NCI-H2081 treated with DMSO at 0.1 percent for 48 hours (cell line): ENCODE results near the gene CMYA5.

Experiments
- DNase-seq: peaks from one replicate; lab custom pipeline; 2025; lab: John Stamatoyannopoulos, UW

CMYA5 gene

GRCh38 chr5:79793722-79794121 lies 104.1 kb downstream of the CMYA5 start:
- DNase-seq: no peak

GRCh38 chr5:79794347-79794746 lies 104.7 kb downstream of the CMYA5 start:
- no peak for DNase-seq

- no peak for DNase-seq
Observed at GRCh38 chr5:79795764-79796398, 106.2 kb downstream of the CMYA5 start.

GRCh38 chr5:79798893-79799590 lies 109.4 kb downstream of the CMYA5 start:
- DNase-seq: no peak

- DNase-seq: no peak
Observed at GRCh38 chr5:79800979-79801827, 111.6 kb downstream of the CMYA5 start.

- no peak for DNase-seq
Observed at GRCh38 chr5:79802406-79802805, 112.8 kb downstream of the CMYA5 start.

- no peak for DNase-seq
Observed at GRCh38 chr5:79803007-79803406, 113.4 kb downstream of the CMYA5 start.

- no peak for DNase-seq
Observed at GRCh38 chr5:79806741-79807140, 117.1 kb downstream of the CMYA5 start.

- no peak for DNase-seq
Observed at GRCh38 chr5:79809743-79810142, 120.1 kb downstream of the CMYA5 start.

- no peak for DNase-seq
Observed at GRCh38 chr5:79811081-79811480, 121.4 kb downstream of the CMYA5 start.

- DNase-seq: no peak
Observed at GRCh38 chr5:79811904-79812303, 122.3 kb downstream of the CMYA5 start.

- no peak for DNase-seq
Observed at GRCh38 chr5:79814699-79815098, 125.1 kb downstream of the CMYA5 start.

GRCh38 chr5:79816014-79816413 lies 126.4 kb downstream of the CMYA5 start:
- DNase-seq: no peak

GRCh38 chr5:79820648-79821047 lies 131.0 kb downstream of the CMYA5 start:
- DNase-seq: no peak

- DNase-seq: no peak
Observed at GRCh38 chr5:79824444-79824843, 134.8 kb downstream of the CMYA5 start.

GRCh38 chr5:79825802-79826201 lies 136.2 kb downstream of the CMYA5 start:
- no peak for DNase-seq

GRCh38 chr5:79827159-79827629 lies 137.6 kb downstream of the CMYA5 start:
- DNase-seq: no peak

- no peak for DNase-seq
Observed at GRCh38 chr5:79829260-79829659, 139.6 kb downstream of the CMYA5 start.

- no peak for DNase-seq
Observed at GRCh38 chr5:79831381-79832309, 142.0 kb downstream of the CMYA5 start.

- no peak for DNase-seq
Observed at GRCh38 chr5:79832911-79833310, 143.3 kb downstream of the CMYA5 start.

GRCh38 chr5:79834098-79834753 lies 144.6 kb downstream of the CMYA5 start:
- DNase-seq: no peak
